HL-60 (cell line): ENCODE measurements around the gene PLXDC2.

Experiments used
- CTCF ChIP-seq: IDR thresholded peaks from one replicate; pipeline ENCODE4 v1.5.1; 2011; ENCODE audit warnings: low read length, control low read depth, inconsistent platforms; ENCODE audit not compliant: insufficient read depth
- POLR2AphosphoS5 ChIP-seq: IDR thresholded peaks from 2 replicates; pipeline ENCODE4 v1.6.1; 2012; ENCODE audit warnings: low read depth
- REST ChIP-seq: IDR thresholded peaks from 2 replicates; pipeline ENCODE4 v1.6.1; 2012; ENCODE audit warnings: low read depth; ENCODE audit not compliant: insufficient replicate concordance
- SPI1 ChIP-seq: IDR thresholded peaks from 2 replicates; pipeline ENCODE4 v1.6.1; 2012; ENCODE audit warnings: low read depth, mild to moderate bottlenecking, borderline replicate concordance

- TF ChIP-seq CTCF (no peak), SPI1 (peak; percentile 1; the same call in 1 of the 2 replicates), REST (no peak), POLR2AphosphoS5 (no peak)
Observed at GRCh38 chr10:19824381-19825342, 8.4 kb downstream of the PLXDC2 start.
